Uterus (tissue), 4 donors: ENCODE measurements around the gene SRSF4. TPM values are rescaled to one million over a fixed set of nuclear protein-coding genes. Genes with fewer than 3 reads are reported as not detected.

ENCODE experiments used
- DNase-seq, 2 donors: peaks; one replicate each; pipeline ENCODE4 v3.0.0-alpha.2; 2019 to 2020
- H3K27ac ChIP-seq, 2 donors: fragments of 200-600 bp; sonication (generic); 1 replicate in 1 of 2; 2 replicates in 1 of 2; pipeline ENCODE4 v1.5.1; 2016 to 2018
- H3K27me3 ChIP-seq, 2 donors: fragments of 200-600 bp; sonication (generic); one replicate each; pipeline ENCODE4 v1.5.1; 2018 to 2019; ENCODE audit warnings: control low read depth in 1 of 2
- H3K36me3 ChIP-seq, 2 donors: fragments of 200-600 bp; sonication (generic); one replicate each; pipeline ENCODE4 v1.5.1; 2019; ENCODE audit warnings: control low read depth in 1 of 2
- H3K4me1 ChIP-seq, 2 donors: fragments of 200-600 bp; sonication (generic); one replicate each; pipeline ENCODE4 v1.5.1; 2018 to 2019; ENCODE audit warnings: control low read depth in 1 of 2
- H3K4me3 ChIP-seq, 2 donors: fragments of 200-600 bp; sonication (generic); 1 replicate in 1 of 2; 2 replicates in 1 of 2; pipeline ENCODE4 v1.5.1; 2018 to 2019; ENCODE audit warnings: mild to moderate bottlenecking in 1 of 2
- H3K9me3 ChIP-seq, 2 donors: fragments of 200-600 bp; sonication (generic); one replicate each; pipeline ENCODE4 v1.5.1; 2019; ENCODE audit warnings: control low read depth in 1 of 2
- CTCF ChIP-seq, 4 experiments: fragments of 200-600 bp in 2 of 4; fragments of 450-650 bp in 2 of 4; sonication (generic) in 2 of 4; IDR thresholded peaks; one replicate each; pipeline ENCODE4 v1.5.1; 2016 to 2019; ENCODE audit warnings: antibody characterized with exemption in 4 of 4, mild to moderate bottlenecking in 2 of 4, moderate library complexity in 1 of 4
- POLR2A ChIP-seq, 2 donors: fragments of 450-650 bp; IDR thresholded peaks; one replicate each; pipeline ENCODE4 v1.6.1; 2016; ENCODE audit warnings: antibody characterized with exemption in 2 of 2, mild to moderate bottlenecking in 1 of 2, moderate library complexity in 1 of 2
- intact Hi-C: fragments of 100-400 bp; cut with DNase I; formaldehyde crosslinking; loops from one replicate; pipeline ENCODE4 v1.15.1; 2023; ENCODE audit warnings: low total_unique reads
- total RNA-seq, 4 donors: library from RNA; depleted of rRNA in 3 of 4; stranded (reverse); fragments of >200 nt in 3 of 4; gene quantifications; one replicate each; pipeline versions ENCODE4 v1.1.0 to v1.2.4, GENCODE V29; 2014 to 2023
- donor health status: DM: yes; HTN: yes; CAD: no.

SRSF4 gene
- total RNA-seq, 4 donors from 2014 or later, result 60.0 to 129 (median 69.0) TPM

DNA sequence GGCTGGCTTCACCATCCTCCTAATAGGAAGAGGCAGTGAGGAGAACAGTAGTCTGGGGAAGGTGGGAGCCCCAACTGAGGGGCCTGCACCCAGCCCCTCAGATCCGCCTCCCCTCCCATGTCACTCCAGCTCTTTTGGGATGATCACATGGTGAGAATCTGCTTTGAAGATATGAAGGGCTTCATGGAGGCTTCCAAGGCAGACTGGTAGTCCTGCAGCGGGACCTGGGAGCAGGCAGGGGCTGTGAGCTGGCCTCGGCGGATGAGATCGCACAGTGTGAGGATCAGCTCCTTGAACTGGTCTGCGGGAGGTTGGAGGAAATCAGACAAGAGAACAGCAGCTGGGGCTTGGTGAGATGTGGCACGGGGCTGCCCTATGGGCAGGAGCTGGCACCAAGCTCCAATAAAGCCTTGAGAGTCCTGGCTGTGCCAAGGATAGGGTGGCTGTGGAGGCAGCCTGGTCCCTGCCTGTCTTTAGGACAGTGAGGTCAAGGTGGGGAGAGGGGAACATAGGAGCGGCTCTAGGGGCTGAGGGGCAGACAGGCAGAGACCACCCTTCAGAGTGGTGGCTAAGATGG lies 12.3 kb upstream of the SRSF4 start:
- Histone ChIP-seq H3K27ac (no peak overlapping the region), H3K9me3 (no peaks in the 10 kb centered on the region), H3K27me3 (no peaks in the 10 kb centered on the region), H3K4me3 (no peak overlapping the region), H3K4me1 (no peaks in the 10 kb centered on the region), H3K36me3 (no peaks in the 10 kb centered on the region)
- TF ChIP-seq CTCF (IDR thresholded peaks at IDR 0.05) (no peak), POLR2A (IDR thresholded peaks at IDR 0.05) (no peak)
- DNase-seq, result no peak
- intact Hi-C loops, result no loop called here

DNA sequence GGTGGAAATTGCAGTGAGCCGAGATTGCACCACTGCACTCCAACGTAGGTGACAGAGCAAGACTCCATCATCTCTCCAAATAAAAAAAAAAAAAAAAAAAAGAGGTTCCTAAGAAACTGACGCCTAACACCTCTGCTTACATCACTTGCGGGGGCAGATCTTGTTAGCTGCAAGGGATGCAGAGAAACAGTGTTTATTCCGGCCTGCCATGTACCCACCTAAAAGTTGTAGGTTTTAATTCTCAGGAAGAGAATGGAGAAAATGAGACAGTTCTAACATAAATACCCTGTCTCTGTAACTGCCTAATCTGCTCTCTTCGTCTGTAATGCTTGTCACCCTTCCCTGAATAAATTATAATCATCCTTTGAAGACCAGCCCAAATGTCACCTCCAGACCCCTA lies 9.0 kb upstream of the SRSF4 start:
- no peak for DNase-seq

GRCh38 chr1:29186707-29187106 lies 5.0 kb upstream of the SRSF4 start:
- intact Hi-C loops, result loop anchor here (10.0 kb wide), 1 partner anchor 62 kb away; the partner anchor contains the start of gene TMEM200B
- no peaks in the 10 kb centered on the region for H3K9me3 ChIP-seq
- no peaks in the 10 kb centered on the region for H3K27me3 ChIP-seq
- H3K4me1 ChIP-seq, result no peaks in the 10 kb centered on the region
- no peak overlapping the region for H3K27ac ChIP-seq
- TF ChIP-seq POLR2A (IDR thresholded peaks at IDR 0.05) (no peak), CTCF (IDR thresholded peaks at IDR 0.05) (no peak)
- no peak for DNase-seq
- H3K4me3 ChIP-seq, result no peak overlapping the region
- H3K36me3 ChIP-seq, result no peaks in the 10 kb centered on the region

More for the DNA sequence above, 9.0 kb upstream of the SRSF4 start:
- TF ChIP-seq CTCF (IDR thresholded peaks at IDR 0.05) (no peak), POLR2A (IDR thresholded peaks at IDR 0.05) (no peak)
- no peak overlapping the region for H3K27ac ChIP-seq
- intact Hi-C loops, result no loop called here
- H3K27me3 ChIP-seq, result no peaks in the 10 kb centered on the region
- H3K9me3 ChIP-seq, result no peaks in the 10 kb centered on the region
- H3K4me3 ChIP-seq, result no peak overlapping the region
- H3K36me3 ChIP-seq, result no peaks in the 10 kb centered on the region
- H3K4me1 ChIP-seq, result no peaks in the 10 kb centered on the region

- H3K9me3 ChIP-seq, result no peaks in the 10 kb centered on the region
- intact Hi-C loops, result loop anchor here (10.0 kb wide), 1 partner anchor 61 kb away; the partner anchor contains the start of gene TMEM200B
- no peaks in the 10 kb centered on the region for H3K4me1 ChIP-seq
These were observed 4.6 kb upstream of the SRSF4 start for GRCh38 chr1:29186252-29186651.

More at GRCh38 chr1:29186252-29186651, 4.6 kb upstream of the SRSF4 start:
- no peak for DNase-seq
- H3K36me3 ChIP-seq, result no peaks in the 10 kb centered on the region
- no peaks in the 10 kb centered on the region for H3K27me3 ChIP-seq
- H3K27ac ChIP-seq, result no peak overlapping the region
- no peak overlapping the region for H3K4me3 ChIP-seq
- TF ChIP-seq POLR2A (IDR thresholded peaks at IDR 0.05) (no peak), CTCF (IDR thresholded peaks at IDR 0.05) (no peak)
